Karpas-422 (cell line): ENCODE measurements around the gene TMEM163. TPM values are rescaled to one million over a fixed set of nuclear protein-coding genes. Genes with fewer than 3 reads are reported as not detected.
A peak's percentile ranks its signal among the peaks of the same experiment; 100 is the strongest.

Source experiments
- DNase-seq: peaks from one replicate; pipeline ENCODE4 v3.0.0-alpha.2; 2015
- H2AFZ ChIP-seq: fragments of 200-600 bp; sonication (generic); 2 replicates; pipeline ENCODE4 v1.6.1; 2014; ENCODE audit warnings: antibody characterized with exemption, low read length, mixed read lengths
- H3K27ac ChIP-seq: fragments of 200-600 bp; sonication (generic); 2 replicates; pipeline ENCODE4 v1.5.1; 2014; ENCODE audit warnings: mild to moderate bottlenecking, low read length, moderate library complexity
- H3K27me3 ChIP-seq: fragments of 200-600 bp; sonication (generic); 2 replicates; pipeline ENCODE4 v1.6.1; 2014; ENCODE audit warnings: low read length, mixed read lengths
- H3K36me3 ChIP-seq: fragments of 200-600 bp; sonication (generic); 2 replicates; pipeline ENCODE4 v1.6.1; 2014; ENCODE audit warnings: low read length, mixed read lengths; ENCODE audit not compliant: insufficient read depth
- H3K4me1 ChIP-seq: fragments of 200-600 bp; sonication (generic); 2 replicates; pipeline ENCODE4 v1.6.1; 2014; ENCODE audit warnings: mild to moderate bottlenecking, low read length, mixed read lengths
- H3K4me2 ChIP-seq: fragments of 200-600 bp; sonication (generic); 2 replicates; pipeline ENCODE4 v1.6.1; 2014; ENCODE audit warnings: low read length, low read depth, mild to moderate bottlenecking; ENCODE audit not compliant: poor library complexity, severe bottlenecking
- H3K4me3 ChIP-seq: fragments of 200-600 bp; sonication (generic); 2 replicates; pipeline ENCODE4 v1.5.1; 2014; ENCODE audit warnings: mild to moderate bottlenecking, antibody characterized with exemption, low read length, mixed read lengths
- H3K79me2 ChIP-seq: fragments of 200-600 bp; sonication (generic); 2 replicates; pipeline ENCODE4 v1.6.1; 2014; ENCODE audit warnings: mild to moderate bottlenecking, low read length, mixed read lengths
- H3K9ac ChIP-seq: fragments of 200-600 bp; sonication (generic); 2 replicates; pipeline ENCODE4 v1.6.0; 2014; ENCODE audit warnings: low read length
- H3K9me2 ChIP-seq: fragments of 200-600 bp; sonication (generic), shearing (Covaris generic); replicated peaks from 2 replicates; pipeline ENCODE4 v1.6.0; 2014; ENCODE audit warnings: mild to moderate bottlenecking, low read length, moderate library complexity; ENCODE audit not compliant: insufficient read depth
- H3K9me3 ChIP-seq: fragments of 300-700, 200-600 bp; sonication (generic); 2 replicates; pipeline ENCODE4 v1.6.1; 2014; ENCODE audit warnings: low read length, mixed read lengths
- H4K20me1 ChIP-seq: fragments of 200-600 bp; sonication (generic); 2 replicates; pipeline ENCODE4 v1.6.1; 2014; ENCODE audit warnings: mild to moderate bottlenecking, antibody characterized with exemption, low read length, low read depth; ENCODE audit not compliant: insufficient read depth
- total RNA-seq: library from RNA; depleted of rRNA; stranded (reverse); fragments of >200 nt; shearing (Covaris generic); gene quantifications from 2 replicates; pipeline ENCODE4 v1.2.3, GENCODE V29; 2014; ENCODE audit warnings: low replicate concordance

The TMEM163 gene
- total RNA-seq, 1 experiment from 2014 or later: 4.7 TPM

GRCh38 chr2:134411279-134411827, 307.4 kb downstream of the TMEM163 start:
- H3K4me3 ChIP-seq: peak overlapping the region; percentile 41
- no peak overlapping the region for H2AFZ ChIP-seq
- no peaks in the 10 kb centered on the region for H3K27me3 ChIP-seq
- no peaks in the 10 kb centered on the region for H3K9me3 ChIP-seq
- peak overlapping the region; percentile 67 for H3K4me2 ChIP-seq
- peak overlapping the region; percentile 63 for H3K9ac ChIP-seq
- peak overlapping the region; percentile 97 for H3K27ac ChIP-seq
- H4K20me1 ChIP-seq: no peaks in the 10 kb centered on the region
- peaks cover 55% of the 10 kb centered on the region for H3K4me1 ChIP-seq
- no peaks in the 10 kb centered on the region for H3K79me2 ChIP-seq
- no peaks in the 10 kb centered on the region for H3K36me3 ChIP-seq
- DNase-seq: peak; percentile 88
- H3K9me2 ChIP-seq: no peaks in the 10 kb centered on the region

- no peaks in the 10 kb centered on the region for H3K36me3 ChIP-seq
- peaks cover 55% of the 10 kb centered on the region for H3K4me1 ChIP-seq
- H3K9me3 ChIP-seq: no peaks in the 10 kb centered on the region
- H3K9ac ChIP-seq: peak overlapping the region; percentile 63
- H3K27ac ChIP-seq: peak overlapping the region; percentile 97
- no peaks in the 10 kb centered on the region for H3K9me2 ChIP-seq
- peak overlapping the region; percentile 41; the same call in 1 of the 2 replicates for H3K4me3 ChIP-seq
- H3K4me2 ChIP-seq: peak overlapping the region; percentile 67
- no peaks in the 10 kb centered on the region for H3K79me2 ChIP-seq
- H2AFZ ChIP-seq: no peak overlapping the region
- no peaks in the 10 kb centered on the region for H3K27me3 ChIP-seq
- no peaks in the 10 kb centered on the region for H4K20me1 ChIP-seq
- no peak for DNase-seq
These were observed 308.0 kb downstream of the TMEM163 start for GRCh38 chr2:134410831-134411231.

- DNase-seq: no peak
- Histone ChIP-seq H2AFZ (no peak overlapping the region), H3K79me2 (no peaks in the 10 kb centered on the region), H3K4me2 (no peak overlapping the region), H4K20me1 (no peaks in the 10 kb centered on the region), H3K9ac (no peak overlapping the region), H3K9me2 (no peaks in the 10 kb centered on the region), H3K27me3 (no peaks in the 10 kb centered on the region), H3K4me1 (peaks cover 55% of the 10 kb centered on the region), H3K4me3 (no peak overlapping the region), H3K36me3 (no peaks in the 10 kb centered on the region), H3K9me3 (no peaks in the 10 kb centered on the region), H3K27ac (peak overlapping the region; percentile 97; the same call in 1 of the 2 replicates)
These were observed 308.8 kb downstream of the TMEM163 start for GRCh38 chr2:134410006-134410405.

GRCh38 chr2:134408791-134409190, 310.0 kb downstream of the TMEM163 start:
- peaks cover 55% of the 10 kb centered on the region for H3K4me1 ChIP-seq
- H3K27me3 ChIP-seq: no peaks in the 10 kb centered on the region
- no peak overlapping the region for H3K4me2 ChIP-seq
- H3K9ac ChIP-seq: no peak overlapping the region
- H3K27ac ChIP-seq: no peak overlapping the region
- no peaks in the 10 kb centered on the region for H3K9me3 ChIP-seq
- H3K36me3 ChIP-seq: no peaks in the 10 kb centered on the region
- no peaks in the 10 kb centered on the region for H3K79me2 ChIP-seq
- H3K9me2 ChIP-seq: no peaks in the 10 kb centered on the region
- no peak overlapping the region for H3K4me3 ChIP-seq
- DNase-seq: no peak
- no peak overlapping the region for H2AFZ ChIP-seq
- 0 out of 2 replicates have a peak, but pooled peaks cover under 1% of the 10 kb centered on the region for H4K20me1 ChIP-seq

GRCh38 chr2:134408386-134408785, 310.4 kb downstream of the TMEM163 start:
- no peaks in the 10 kb centered on the region for H3K27me3 ChIP-seq
- H3K4me3 ChIP-seq: no peak overlapping the region
- H3K9me3 ChIP-seq: no peaks in the 10 kb centered on the region
- H3K9ac ChIP-seq: no peak overlapping the region
- DNase-seq: no peak
- 0 out of 2 replicates have a peak, but pooled peaks cover 5% of the 10 kb centered on the region for H4K20me1 ChIP-seq
- no peaks in the 10 kb centered on the region for H3K9me2 ChIP-seq
- no peak overlapping the region for H2AFZ ChIP-seq
- H3K27ac ChIP-seq: no peak overlapping the region
- H3K79me2 ChIP-seq: no peaks in the 10 kb centered on the region
- H3K4me1 ChIP-seq: peaks cover 52% of the 10 kb centered on the region
- no peak overlapping the region for H3K4me2 ChIP-seq
- H3K36me3 ChIP-seq: no peaks in the 10 kb centered on the region

GRCh38 chr2:134407154-134407890, 311.5 kb downstream of the TMEM163 start:
- DNase-seq: no peak
- no peaks in the 10 kb centered on the region for H3K36me3 ChIP-seq
- H3K9me3 ChIP-seq: no peaks in the 10 kb centered on the region
- no peak overlapping the region for H3K9ac ChIP-seq
- H3K79me2 ChIP-seq: no peaks in the 10 kb centered on the region
- no peak overlapping the region for H3K4me2 ChIP-seq
- H3K27me3 ChIP-seq: no peaks in the 10 kb centered on the region
- no peak overlapping the region for H3K4me3 ChIP-seq
- H3K9me2 ChIP-seq: no peaks in the 10 kb centered on the region
- no peak overlapping the region for H2AFZ ChIP-seq
- 0 out of 2 replicates have a peak, but pooled peaks cover 7% of the 10 kb centered on the region for H4K20me1 ChIP-seq
- H3K4me1 ChIP-seq: peaks cover 42% of the 10 kb centered on the region
- no peak overlapping the region for H3K27ac ChIP-seq

GRCh38 chr2:134406736-134407135, 312.1 kb downstream of the TMEM163 start:
- Histone ChIP-seq H3K9ac (no peak overlapping the region), H3K36me3 (no peaks in the 10 kb centered on the region), H3K4me1 (peaks cover 36% of the 10 kb centered on the region)

GRCh38 chr2:134406311-134406710, 312.5 kb downstream of the TMEM163 start:
- no peak for DNase-seq
- Histone ChIP-seq H3K36me3 (no peaks in the 10 kb centered on the region), H3K9me2 (no peaks in the 10 kb centered on the region), H3K4me2 (no peak overlapping the region), H3K9me3 (no peaks in the 10 kb centered on the region), H3K4me3 (no peak overlapping the region), H3K4me1 (peaks cover 32% of the 10 kb centered on the region), H3K27ac (no peak overlapping the region), H3K27me3 (no peaks in the 10 kb centered on the region), H3K79me2 (no peaks in the 10 kb centered on the region), H2AFZ (no peak overlapping the region), H3K9ac (no peak overlapping the region), H4K20me1 (0 out of 2 replicates have a peak, but pooled peaks cover 7% of the 10 kb centered on the region)

More at GRCh38 chr2:134406736-134407135, 312.1 kb downstream of the TMEM163 start:
- Histone ChIP-seq H4K20me1 (0 out of 2 replicates have a peak, but pooled peaks cover 7% of the 10 kb centered on the region), H3K4me3 (no peak overlapping the region), H2AFZ (no peak overlapping the region), H3K9me2 (no peaks in the 10 kb centered on the region), H3K27ac (no peak overlapping the region), H3K79me2 (no peaks in the 10 kb centered on the region), H3K4me2 (no peak overlapping the region), H3K27me3 (no peaks in the 10 kb centered on the region), H3K9me3 (no peaks in the 10 kb centered on the region)
- DNase-seq: no peak
